AG04449 (cell line): ENCODE data around the gene NAA10.
A peak's percentile ranks its signal among the peaks of the same experiment; 100 is the strongest.

Experiments used
- CTCF ChIA-PET: fragments of 350-600 bp; formaldehyde crosslinking; extraction: SDS; loops from one replicate; lab custom pipeline; 2021; ENCODE audit warnings: antibody characterized with exemption; lab: Yijun Ruan, JAX
- POLR2A ChIA-PET: fragments of 400-600, 350-600 bp; formaldehyde crosslinking; extraction: SDS; loops from one replicate; lab custom pipeline; 2020; ENCODE audit warnings: antibody characterized with exemption, inconsistent platforms; lab: Yijun Ruan, JAX
- DNase-seq: peaks from one replicate; pipeline ENCODE4 v3.0.0-alpha.2; 2010; ENCODE audit warnings: low read depth, low spot score
- H3K4me3 ChIP-seq: 2 replicates; pipeline ENCODE4 v1.5.1; 2011; ENCODE audit warnings: low read depth, mild to moderate bottlenecking, control low read depth, low read length
- TF ChIP-seq, protein P1 (sequence below): IDR thresholded peaks from one replicate; pipeline ENCODE4 v1.5.1; 2011; ENCODE audit warnings: mild to moderate bottlenecking, moderate library complexity, low read length, control low read depth, inconsistent platforms; ENCODE audit not compliant: insufficient read depth; ENCODE audit errors: missing control alignments

The NAA10 gene

DNA sequence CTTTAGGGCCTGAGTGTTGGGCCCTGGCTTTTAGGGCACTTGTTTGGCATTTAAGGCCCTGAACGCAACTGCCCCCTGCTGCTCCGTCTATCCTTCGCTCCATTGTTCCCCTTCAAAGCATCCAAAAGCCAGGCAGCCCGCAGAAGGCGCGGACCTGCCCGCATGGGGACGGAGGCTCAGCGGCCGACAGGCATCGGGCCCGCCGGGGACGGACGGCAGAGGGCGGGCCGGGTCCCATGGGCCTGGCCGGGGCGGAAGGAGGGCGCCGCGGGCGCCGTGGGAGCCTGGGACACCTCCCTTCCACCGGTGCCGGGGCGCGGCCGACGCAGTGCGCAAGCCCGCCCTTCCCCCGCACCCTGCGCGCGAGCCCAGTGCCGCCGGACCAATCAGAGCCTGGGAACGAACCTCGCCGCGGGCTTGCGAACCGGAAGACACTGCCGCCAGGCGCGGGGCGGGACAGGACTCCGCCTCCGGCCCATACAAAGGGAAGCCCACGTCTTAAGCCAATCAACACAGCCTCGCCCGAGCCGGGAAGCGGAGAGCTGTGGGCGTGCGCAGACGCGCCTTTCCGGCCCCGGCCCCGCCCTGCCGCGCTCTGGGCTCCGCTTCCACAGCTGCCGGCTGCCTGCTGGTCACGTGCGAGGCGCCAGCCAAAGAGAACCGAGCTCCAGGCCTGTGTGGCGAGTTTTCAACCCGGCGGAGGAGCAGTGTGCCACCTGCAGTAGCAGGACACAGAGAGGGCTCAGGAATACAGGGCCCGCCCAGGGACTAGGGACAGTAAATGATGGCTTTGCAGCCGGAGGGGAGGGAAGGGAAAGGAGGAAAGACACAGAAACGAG lies 6.7 kb downstream of the NAA10 start:
- DNase-seq = peak; percentile 83
- ChIA-PET POLR2A (interaction anchor here (0.6 to 2.0 kb wide), 5 partner anchors 17 to 162 kb away, joined by 3 to 9 read pairs (median 3); partner anchors contain the start of genes IDH3G and SSR4), CTCF (interaction anchor here (0.7 to 2.7 kb wide), 8 partner anchors 11 to 472 kb away, joined by 3 to 8 read pairs (median 4); no protein-coding TSS in a partner anchor)
- TF ChIP-seq, protein P1, sequence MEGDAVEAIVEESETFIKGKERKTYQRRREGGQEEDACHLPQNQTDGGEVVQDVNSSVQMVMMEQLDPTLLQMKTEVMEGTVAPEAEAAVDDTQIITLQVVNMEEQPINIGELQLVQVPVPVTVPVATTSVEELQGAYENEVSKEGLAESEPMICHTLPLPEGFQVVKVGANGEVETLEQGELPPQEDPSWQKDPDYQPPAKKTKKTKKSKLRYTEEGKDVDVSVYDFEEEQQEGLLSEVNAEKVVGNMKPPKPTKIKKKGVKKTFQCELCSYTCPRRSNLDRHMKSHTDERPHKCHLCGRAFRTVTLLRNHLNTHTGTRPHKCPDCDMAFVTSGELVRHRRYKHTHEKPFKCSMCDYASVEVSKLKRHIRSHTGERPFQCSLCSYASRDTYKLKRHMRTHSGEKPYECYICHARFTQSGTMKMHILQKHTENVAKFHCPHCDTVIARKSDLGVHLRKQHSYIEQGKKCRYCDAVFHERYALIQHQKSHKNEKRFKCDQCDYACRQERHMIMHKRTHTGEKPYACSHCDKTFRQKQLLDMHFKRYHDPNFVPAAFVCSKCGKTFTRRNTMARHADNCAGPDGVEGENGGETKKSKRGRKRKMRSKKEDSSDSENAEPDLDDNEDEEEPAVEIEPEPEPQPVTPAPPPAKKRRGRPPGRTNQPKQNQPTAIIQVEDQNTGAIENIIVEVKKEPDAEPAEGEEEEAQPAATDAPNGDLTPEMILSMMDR = no peak
- peak overlapping the region; percentile 62 for H3K4me3 ChIP-seq

DNA sequence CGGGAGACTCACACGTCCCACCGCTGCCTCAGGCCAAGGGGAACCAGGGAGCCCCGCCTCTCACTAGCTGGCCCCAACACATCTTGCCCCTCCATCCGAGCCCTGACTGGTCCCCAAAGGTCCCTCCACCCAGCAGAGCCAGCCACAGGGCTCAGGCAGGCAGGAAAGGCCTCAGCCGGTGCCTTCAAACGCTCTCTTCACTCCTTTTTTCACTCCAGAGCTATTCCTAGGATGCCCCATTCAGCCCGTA lies 7.2 kb downstream of the NAA10 start:
- POLR2A ChIA-PET = interaction anchor here (0.8 to 2.0 kb wide), 3 partner anchors 43 to 161 kb away, joined by 3 to 9 read pairs (median 3); no protein-coding TSS in a partner anchor
- no peak for DNase-seq
- CTCF ChIA-PET = interaction anchor here (0.7 to 6.6 kb wide), 6 partner anchors 10 to 472 kb away, joined by 3 to 84 read pairs (median 6); partner anchors contain the start of gene RENBP
- TF ChIP-seq, protein P1 = no peak
- peak overlapping the region; percentile 62 for H3K4me3 ChIP-seq

DNA sequence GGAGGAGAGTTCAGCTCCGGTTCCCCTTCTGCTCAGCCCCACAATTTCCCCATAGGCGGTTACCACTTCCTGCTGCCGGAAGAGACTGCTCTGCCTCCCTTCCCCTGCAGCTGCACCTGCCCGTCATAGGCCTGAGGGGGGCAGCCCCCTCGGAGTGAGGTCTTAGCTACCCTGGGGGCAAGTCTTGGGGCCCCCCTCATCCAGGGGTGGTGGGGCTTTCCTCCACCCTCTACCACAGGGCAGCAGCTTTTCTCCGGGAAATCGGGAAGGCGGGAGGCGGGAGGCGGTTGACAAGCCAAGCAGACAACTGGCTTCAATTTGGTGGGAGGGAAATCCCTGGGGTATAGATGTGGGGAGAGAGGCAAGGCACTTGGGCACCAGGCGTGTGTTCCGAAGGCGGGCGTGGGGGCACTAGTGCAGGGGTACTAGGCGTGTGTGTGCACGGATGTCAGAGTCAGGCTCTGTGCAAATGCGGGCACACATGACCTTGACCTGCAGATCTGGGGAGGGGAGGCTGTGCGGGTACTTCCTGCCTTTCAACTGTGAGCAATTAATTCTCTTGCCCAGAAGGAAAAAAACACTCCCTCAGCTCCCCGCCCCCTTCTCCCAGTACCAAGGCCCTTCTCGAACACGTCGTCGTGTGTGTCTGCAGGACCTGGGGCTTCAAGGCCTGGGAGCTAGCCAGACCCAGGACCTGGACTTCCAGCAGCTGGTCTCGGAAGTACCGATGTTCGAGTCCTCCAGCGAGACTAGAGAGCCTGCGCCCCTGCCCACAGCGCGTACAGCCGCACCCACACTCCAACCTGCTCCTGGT lies 7.8 kb downstream of the NAA10 start:
- CTCF ChIA-PET = interaction anchor here (0.7 to 6.6 kb wide), 8 partner anchors 10 to 473 kb away, joined by 3 to 84 read pairs (median 6); partner anchors contain the start of genes HCFC1, IDH3G, PLXNB3 and RENBP
- no peak for DNase-seq
- H3K4me3 ChIP-seq = peak overlapping the region; percentile 62
- POLR2A ChIA-PET = interaction anchor here (0.7 to 2.0 kb wide), 4 partner anchors 43 to 161 kb away, joined by 3 to 9 read pairs (median 3); no protein-coding TSS in a partner anchor
- TF ChIP-seq, protein P1 = no peak

DNA sequence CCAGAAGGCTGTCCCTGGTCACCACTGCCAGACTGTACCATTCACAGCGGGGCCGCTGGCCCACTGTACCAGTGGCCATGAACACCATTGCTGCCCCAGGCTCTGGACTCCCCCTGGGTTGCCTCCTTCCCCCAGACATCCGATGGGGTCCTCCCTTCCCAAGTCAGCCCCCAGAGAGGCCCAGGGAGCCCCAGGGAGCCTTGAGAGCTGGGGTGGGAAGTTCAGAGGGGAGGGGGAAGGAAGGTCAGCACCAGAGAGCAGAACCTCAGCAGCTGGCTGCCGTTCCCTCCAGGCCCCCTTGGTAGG lies 8.3 kb downstream of the NAA10 start:
- DNase-seq = no peak
- TF ChIP-seq, protein P1 = no peak
- no peak overlapping the region for H3K4me3 ChIP-seq
- CTCF ChIA-PET = interaction anchor here (1.3 to 6.6 kb wide), 7 partner anchors 9 to 163 kb away, joined by 3 to 84 read pairs (median 7); partner anchors contain the start of genes HCFC1, IDH3G, PLXNB3 and RENBP
- POLR2A ChIA-PET = interaction anchor here (0.7 kb wide), 1 partner anchor 69 kb away, joined by 3 read pairs; no protein-coding TSS in a partner anchor

DNA sequence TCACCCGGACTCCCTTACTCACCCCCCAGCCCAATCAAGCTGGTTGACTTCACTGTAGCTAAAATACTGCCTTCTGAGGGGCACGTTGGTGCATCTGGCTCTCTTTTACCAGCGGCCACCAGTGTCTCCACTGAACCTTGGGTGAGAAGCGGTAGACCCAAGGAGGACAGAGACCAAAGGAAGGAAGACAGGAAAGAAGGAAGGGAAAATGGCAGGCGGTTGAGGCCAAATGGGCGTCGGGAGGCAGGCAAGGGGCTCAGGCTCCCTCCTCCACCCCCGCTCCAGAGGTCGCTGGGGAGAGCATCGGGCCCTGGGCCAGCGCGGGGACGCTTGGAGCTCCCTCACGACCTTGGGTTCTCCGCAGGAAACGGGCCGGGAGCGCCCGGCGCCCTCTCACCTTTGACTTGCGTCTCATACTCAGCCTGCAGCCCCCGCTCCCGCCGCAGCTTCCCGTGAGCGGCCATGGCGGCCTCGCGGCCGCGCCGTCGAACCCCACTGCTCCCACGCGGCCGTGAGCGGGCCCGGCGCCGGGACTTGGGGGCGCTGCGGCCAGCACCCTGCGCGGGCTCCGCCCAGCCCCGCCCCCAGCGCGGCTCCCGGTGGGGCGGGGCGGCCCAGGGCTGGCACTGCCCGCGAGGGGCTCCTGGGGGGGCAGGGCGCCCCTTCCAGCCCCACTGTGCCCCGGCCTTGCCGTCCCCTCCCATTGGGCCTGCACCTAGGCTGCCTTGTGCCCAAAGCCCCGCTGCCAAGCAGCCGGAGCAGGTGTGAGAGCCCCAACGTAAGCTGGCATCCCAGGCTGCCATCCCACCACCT lies 8.9 kb downstream of the NAA10 start, which contains the start of gene ARHGAP4:
TSS of gene ARHGAP4 (minus strand) at position 526 of the 813 bp plus-strand sequence. CDS start at position 464, 62 bp downstream.
- ChIA-PET CTCF (interaction anchor here (1.3 to 6.6 kb wide), 6 partner anchors 8 to 162 kb away, joined by 3 to 84 read pairs (median 7); partner anchors contain the start of genes HCFC1, IDH3G, PLXNB3 and RENBP), POLR2A (interaction anchor here (0.6 kb wide), 1 partner anchor 8 kb away, joined by 3 read pairs; no protein-coding TSS in a partner anchor)
- peak within 1 kb of the TSS; percentile 62 for H3K4me3 ChIP-seq
- no peak for DNase-seq
- TF ChIP-seq, protein P1 = no peak
